GM12878 (cell line): ENCODE results near the gene CBLIF. TPM values are rescaled to one million over a fixed set of nuclear protein-coding genes. Genes with fewer than 3 reads are reported as not detected.

Experiments used
- ATAC-seq: fragments of 200-7000 bp; cut with Tn5 transposase; 3 replicates; pipeline ENCODE4 v1.9.1; 2020; ENCODE audit warnings: mild to moderate bottlenecking, moderate library complexity
- BruUV-seq: library from RNA; stranded (reverse); fragments of 400-500 nt; replicated peaks from 2 replicates; lab custom pipeline; 2021; lab: Mats Ljungman, UMichigan
- CTCF ChIA-PET: fragments of 300-600 bp; sonication (Branson Sonifier 250); formaldehyde crosslinking; extraction: SDS; loops from one replicate; lab custom pipeline; 2021; ENCODE audit warnings: inconsistent platforms; lab: Yijun Ruan, JAX
- POLR2A ChIA-PET: fragments of 350-600 bp; formaldehyde crosslinking; extraction: SDS; loops from one replicate; lab custom pipeline; 2021; ENCODE audit warnings: inconsistent platforms; lab: Charles Lee
- RAD21 ChIA-PET: fragments of 300-600 bp; sonication (Branson Sonifier 250); formaldehyde crosslinking; loops from one replicate; lab custom pipeline; 2023; ENCODE audit warnings: antibody characterized with exemption; ENCODE audit not compliant: unreplicated experiment; lab: Charles Lee
- SMC1A ChIA-PET: fragments of 300-600 bp; sonication (Branson Sonifier 250); formaldehyde crosslinking; loops from one replicate; lab custom pipeline; 2023; ENCODE audit not compliant: unreplicated experiment, uncharacterized antibody; lab: Charles Lee
- DNase-seq: peaks from one replicate; pipeline ENCODE4 v3.0.0-alpha.2; 2011; ENCODE audit warnings: low read depth, low spot score
- FAIRE-seq: peaks from 3 replicates; lab custom pipeline; 2011; peaks lifted over from hg19 to GRCh38; lab: Jason Lieb, UNC
- H2AFZ ChIP-seq: 2 replicates; pipeline ENCODE4 v1.6.0; 2011; ENCODE audit warnings: low read depth, low read length, control low read depth; ENCODE audit not compliant: control insufficient read depth
- H3K27ac ChIP-seq: 2 replicates; pipeline ENCODE4 v1.5.1; 2011; ENCODE audit warnings: control low read depth; ENCODE audit not compliant: control insufficient read depth, insufficient read depth
- H3K27me3 ChIP-seq, 2 experiments: replicated peaks in 1 of 2; 2 replicates each; pipeline versions ENCODE4 v1.6.0 to v1.6.1; 2011; ENCODE audit warnings: low read length in 1 of 2; ENCODE audit not compliant: control insufficient read depth in 2 of 2, insufficient read depth in 2 of 2
- H3K36me3 ChIP-seq, 2 experiments: 2 replicates each; pipeline ENCODE4 v1.5.1; 2011; ENCODE audit warnings: low read length in 1 of 2; ENCODE audit not compliant: control insufficient read depth in 2 of 2, insufficient read depth in 2 of 2
- H3K4me1 ChIP-seq: 2 replicates; pipeline ENCODE4 v1.6.1; 2011; ENCODE audit warnings: mild to moderate bottlenecking, low read length, moderate library complexity, mixed read lengths; ENCODE audit not compliant: control insufficient read depth, insufficient read depth
- H3K4me2 ChIP-seq: 2 replicates; pipeline ENCODE4 v1.6.0; 2011; ENCODE audit warnings: control low read depth; ENCODE audit not compliant: control insufficient read depth, insufficient read depth
- H3K4me3 ChIP-seq: fragments of 200-600 bp; sonication (generic); 2 replicates; pipeline ENCODE4 v1.5.1; 2016
- H3K79me2 ChIP-seq: 2 replicates; pipeline ENCODE4 v1.6.0; 2011; ENCODE audit warnings: low read length; ENCODE audit not compliant: control insufficient read depth, insufficient read depth
- H3K9ac ChIP-seq: 2 replicates; pipeline ENCODE4 v1.8.0; 2011; ENCODE audit warnings: low read length, control low read depth, mixed read lengths; ENCODE audit not compliant: control insufficient read depth, insufficient read depth
- H3K9me3 ChIP-seq: replicated peaks from 3 replicates; pipeline ENCODE4 v1.5.1; 2011; ENCODE audit warnings: mild to moderate bottlenecking, low read length; ENCODE audit not compliant: control insufficient read depth, insufficient read depth
- H4K20me1 ChIP-seq: 2 replicates; pipeline ENCODE4 v1.6.0; 2011; ENCODE audit not compliant: control insufficient read depth, insufficient read depth
- CBX3 ChIP-seq: fragments of 200-600 bp; sonication (generic); IDR thresholded peaks from 2 replicates; pipeline ENCODE4 v1.6.1; 2016; ENCODE audit warnings: low read depth, borderline replicate concordance
- CBX5 ChIP-seq: sonication (generic); IDR thresholded peaks from 2 replicates; pipeline ENCODE4 v1.6.1; 2016; ENCODE audit warnings: low read depth, moderate library complexity, mild to moderate bottlenecking, inconsistent platforms
- CHD4 ChIP-seq: fragments of 200-600 bp; sonication (generic); IDR thresholded peaks from 2 replicates; pipeline ENCODE4 v1.6.1; 2016; ENCODE audit warnings: mild to moderate bottlenecking
- KDM1A ChIP-seq: fragments of 200-600 bp; sonication (generic); IDR thresholded peaks from 2 replicates; pipeline ENCODE4 v1.6.1; 2016; ENCODE audit warnings: borderline replicate concordance
- PAX5 ChIP-seq: IDR thresholded peaks from 2 replicates; pipeline ENCODE4 v1.6.1; 2011; ENCODE audit warnings: low read depth, low read length, borderline replicate concordance
- YBX1 ChIP-seq: fragments of 450-650 bp; IDR thresholded peaks from 2 replicates; pipeline ENCODE4 v1.6.1; 2016; ENCODE audit warnings: antibody characterized with exemption
- ZNF207 ChIP-seq: fragments of 450-650 bp; IDR thresholded peaks from 2 replicates; pipeline ENCODE4 v1.6.1; 2014; ENCODE audit warnings: antibody characterized with exemption, mild to moderate bottlenecking, borderline replicate concordance
- ZNF217 ChIP-seq: fragments of 450-650 bp; IDR thresholded peaks from 2 replicates; pipeline ENCODE4 v1.6.1; 2017; ENCODE audit warnings: antibody characterized with exemption, mild to moderate bottlenecking
- WGBS: methylation state at CpG from one replicate; pipeline ENCODE4 v1.1.6; 2016; ENCODE audit warnings: low lambda C conversion rate; ENCODE audit not compliant: insufficient replicate concordance, insufficient coverage; ENCODE audit errors: missing lambda C conversion rate; 5-methylcytosine and 5-hydroxymethylcytosine counted together
- in situ Hi-C: fragments of 300-500 bp; cut with MboI; formaldehyde crosslinking; loops from 9 replicates; pipeline ENCODE4 v1.14.3; 2018; ENCODE audit warnings: mixed read lengths
- intact Hi-C: fragments of 100-400 bp; cut with micrococcal nuclease; formaldehyde crosslinking; loops from one replicate; pipeline ENCODE4 v1.14.2; 2022; ENCODE audit not compliant: unreplicated experiment
- polyA plus RNA-seq, 11 experiments: library from polyadenylated mRNA; depleted of rRNA in 4 of 11; unstranded in 6 of 11; stranded (reverse) in 5 of 11; fragments of >200 nt; fragmentation: Nextera tagmentation in 4 of 11; fragmentation: Illumina TruSeq in 1 of 11; extraction: Ambion mirVana in 4 of 11; extraction: Trizol in 1 of 11; gene quantifications; 1 replicate in 1 of 11; 2 replicates in 10 of 11; pipeline versions ENCODE4 v1.2.1 to v1.2.3, GENCODE V29; 2011 to 2016; ENCODE audit warnings: inconsistent platforms in 2 of 11, missing spikeins in 2 of 11, low read depth in 1 of 11
- total RNA-seq, 4 experiments: library from RNA; depleted of rRNA in 3 of 4; stranded (reverse); fragments of >200 nt in 3 of 4; fragmentation: Illumina TruSeq in 1 of 4; extraction: Trizol in 1 of 4; gene quantifications; 2 replicates each; pipeline versions ENCODE4 v1.2.1 to v1.2.3, GENCODE V29; 2013 to 2021
- TF ChIP-seq, protein P1 (sequence below): fragments of 450-650 bp; IDR thresholded peaks from 2 replicates; pipeline ENCODE4 v1.6.1; 2017; ENCODE audit warnings: borderline replicate concordance
- TF ChIP-seq, protein P2 (sequence below): fragments of 450-650 bp; IDR thresholded peaks from 2 replicates; pipeline ENCODE4 v1.6.1; 2014; ENCODE audit warnings: mild to moderate bottlenecking

Gene CBLIF
- total and polyA plus RNA-seq, 10 of the 15 experiments (the other 5 are each of a cell fraction or from before 2014, with no cell fraction given), result not detected

DNA sequence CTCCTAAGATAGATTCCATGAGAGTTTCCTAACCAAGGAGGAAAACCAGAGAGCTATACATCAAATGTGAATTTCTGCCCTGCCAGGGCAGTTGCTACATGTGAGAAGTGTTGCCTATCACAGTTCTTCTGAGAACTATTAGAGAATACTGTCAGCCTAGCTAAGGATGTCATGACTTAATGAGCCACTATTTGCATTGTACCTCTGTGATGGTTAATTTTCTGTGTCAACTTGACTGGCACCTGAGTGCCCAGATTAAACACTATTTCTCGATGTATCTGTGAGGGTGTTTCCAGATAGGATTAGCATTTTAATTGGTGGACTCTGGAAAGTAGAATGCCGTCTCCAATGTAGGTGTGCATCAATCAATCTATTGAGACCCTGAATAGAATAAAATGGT, 22.6 kb upstream of the CBLIF start:
- H4K20me1 ChIP-seq, result no peaks in the 10 kb centered on the region
- H3K4me3 ChIP-seq, result no peak overlapping the region
- no peak overlapping the region for H3K9ac ChIP-seq
- no peak overlapping the region for H3K27ac ChIP-seq
- H3K4me2 ChIP-seq, result no peak overlapping the region
- H3K4me1 ChIP-seq, result no peaks in the 10 kb centered on the region
- 40% methylated on average over 2 of the region's 2 CpGs for WGBS
- no peak overlapping the region for H2AFZ ChIP-seq
- ChIA-PET SMC1A (no interaction called here), POLR2A (no interaction called here), RAD21 (no interaction called here), CTCF (no interaction called here)
- H3K36me3 ChIP-seq, result no peaks in the 10 kb centered on the region
- no peak for DNase-seq
- H3K27me3 ChIP-seq, result 0 out of 4 replicates have a peak, but pooled peaks cover 0 to 2% of the 10 kb centered on the region in 2 experiments
- FAIRE-seq, result no peak
- no peaks in the 10 kb centered on the region for H3K9me3 ChIP-seq
- TF ChIP-seq CBX3, result no peak
- no peak for TF ChIP-seq YBX1
- no peak for TF ChIP-seq ZNF207
- TF ChIP-seq ZNF217, result no peak
- TF ChIP-seq, protein P1, sequence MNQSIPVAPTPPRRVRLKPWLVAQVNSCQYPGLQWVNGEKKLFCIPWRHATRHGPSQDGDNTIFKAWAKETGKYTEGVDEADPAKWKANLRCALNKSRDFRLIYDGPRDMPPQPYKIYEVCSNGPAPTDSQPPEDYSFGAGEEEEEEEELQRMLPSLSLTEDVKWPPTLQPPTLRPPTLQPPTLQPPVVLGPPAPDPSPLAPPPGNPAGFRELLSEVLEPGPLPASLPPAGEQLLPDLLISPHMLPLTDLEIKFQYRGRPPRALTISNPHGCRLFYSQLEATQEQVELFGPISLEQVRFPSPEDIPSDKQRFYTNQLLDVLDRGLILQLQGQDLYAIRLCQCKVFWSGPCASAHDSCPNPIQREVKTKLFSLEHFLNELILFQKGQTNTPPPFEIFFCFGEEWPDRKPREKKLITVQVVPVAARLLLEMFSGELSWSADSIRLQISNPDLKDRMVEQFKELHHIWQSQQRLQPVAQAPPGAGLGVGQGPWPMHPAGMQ, result no peak
- no peak for TF ChIP-seq KDM1A
- TF ChIP-seq CHD4, result no peak
- no peak for TF ChIP-seq CBX5
- TF ChIP-seq, protein P2, sequence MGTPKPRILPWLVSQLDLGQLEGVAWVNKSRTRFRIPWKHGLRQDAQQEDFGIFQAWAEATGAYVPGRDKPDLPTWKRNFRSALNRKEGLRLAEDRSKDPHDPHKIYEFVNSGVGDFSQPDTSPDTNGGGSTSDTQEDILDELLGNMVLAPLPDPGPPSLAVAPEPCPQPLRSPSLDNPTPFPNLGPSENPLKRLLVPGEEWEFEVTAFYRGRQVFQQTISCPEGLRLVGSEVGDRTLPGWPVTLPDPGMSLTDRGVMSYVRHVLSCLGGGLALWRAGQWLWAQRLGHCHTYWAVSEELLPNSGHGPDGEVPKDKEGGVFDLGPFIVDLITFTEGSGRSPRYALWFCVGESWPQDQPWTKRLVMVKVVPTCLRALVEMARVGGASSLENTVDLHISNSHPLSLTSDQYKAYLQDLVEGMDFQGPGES, result no peak
- no peak for TF ChIP-seq PAX5
- intact Hi-C loops (no loop called here), in situ Hi-C loops (no loop called here)
- BruUV-seq, result no TSS peak
- no peaks in the 10 kb centered on the region for H3K79me2 ChIP-seq
- ATAC-seq, result no peak
